ENCODE results near the gene BTBD19.

Gene BTBD19

DNA sequence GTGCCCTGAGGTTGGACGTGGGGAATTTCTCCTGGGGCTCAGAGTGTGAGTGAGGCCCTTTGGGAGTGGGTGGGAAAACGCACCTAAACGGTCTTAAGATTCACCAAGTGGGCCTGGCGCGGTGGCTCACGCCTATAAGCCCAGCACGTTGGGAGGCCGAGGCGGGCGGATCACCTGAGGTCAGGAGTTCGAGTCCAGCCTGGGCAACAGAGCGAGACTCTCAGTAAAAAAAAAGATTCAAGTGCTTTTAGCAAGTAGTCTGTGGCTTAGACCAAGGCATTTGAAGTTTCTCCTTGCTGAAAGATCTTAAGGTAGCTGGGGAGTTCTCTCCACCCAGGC, 31.6 kb upstream of the BTBD19 start:
- in situ Hi-C loops (cut with MboI; ENCODE audit: low sequenced_read_pairs, unreplicated experiment), result no loop called here
- DNase-seq (ENCODE audit: low spot score), result no peak
- TF ChIP-seq, protein P1, sequence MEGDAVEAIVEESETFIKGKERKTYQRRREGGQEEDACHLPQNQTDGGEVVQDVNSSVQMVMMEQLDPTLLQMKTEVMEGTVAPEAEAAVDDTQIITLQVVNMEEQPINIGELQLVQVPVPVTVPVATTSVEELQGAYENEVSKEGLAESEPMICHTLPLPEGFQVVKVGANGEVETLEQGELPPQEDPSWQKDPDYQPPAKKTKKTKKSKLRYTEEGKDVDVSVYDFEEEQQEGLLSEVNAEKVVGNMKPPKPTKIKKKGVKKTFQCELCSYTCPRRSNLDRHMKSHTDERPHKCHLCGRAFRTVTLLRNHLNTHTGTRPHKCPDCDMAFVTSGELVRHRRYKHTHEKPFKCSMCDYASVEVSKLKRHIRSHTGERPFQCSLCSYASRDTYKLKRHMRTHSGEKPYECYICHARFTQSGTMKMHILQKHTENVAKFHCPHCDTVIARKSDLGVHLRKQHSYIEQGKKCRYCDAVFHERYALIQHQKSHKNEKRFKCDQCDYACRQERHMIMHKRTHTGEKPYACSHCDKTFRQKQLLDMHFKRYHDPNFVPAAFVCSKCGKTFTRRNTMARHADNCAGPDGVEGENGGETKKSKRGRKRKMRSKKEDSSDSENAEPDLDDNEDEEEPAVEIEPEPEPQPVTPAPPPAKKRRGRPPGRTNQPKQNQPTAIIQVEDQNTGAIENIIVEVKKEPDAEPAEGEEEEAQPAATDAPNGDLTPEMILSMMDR (IDR thresholded peaks at IDR 0.05; ENCODE audit: borderline replicate concordance, control extremely low read depth, extremely low read depth, insufficient read depth, missing control alignments), result no peak

DNA sequence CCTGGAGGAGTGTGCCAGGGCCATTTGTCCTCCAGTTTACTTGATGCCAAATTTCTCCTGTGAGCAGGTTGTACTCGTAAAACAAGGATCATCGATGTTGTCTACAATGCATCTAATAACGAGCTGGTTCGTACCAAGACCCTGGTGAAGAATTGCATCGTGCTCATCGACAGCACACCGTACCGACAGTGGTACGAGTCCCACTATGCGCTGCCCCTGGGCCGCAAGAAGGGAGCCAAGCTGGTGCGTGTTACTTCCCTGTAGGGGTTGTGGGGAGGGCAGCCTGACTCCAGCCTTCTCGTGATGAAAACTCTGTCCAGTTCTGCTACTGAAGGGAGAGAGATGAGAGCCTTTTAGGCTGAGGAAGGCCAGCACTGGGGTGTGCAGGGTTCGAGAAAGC, 30.8 kb upstream of the BTBD19 start:
- TF ChIP-seq, protein P1 (IDR thresholded peaks at IDR 0.05; ENCODE audit: borderline replicate concordance, control extremely low read depth, extremely low read depth, insufficient read depth, missing control alignments), result no peak
- DNase-seq (ENCODE audit: low spot score), result no peak
- in situ Hi-C loops (cut with MboI; ENCODE audit: low sequenced_read_pairs, unreplicated experiment), result no loop called here

DNA sequence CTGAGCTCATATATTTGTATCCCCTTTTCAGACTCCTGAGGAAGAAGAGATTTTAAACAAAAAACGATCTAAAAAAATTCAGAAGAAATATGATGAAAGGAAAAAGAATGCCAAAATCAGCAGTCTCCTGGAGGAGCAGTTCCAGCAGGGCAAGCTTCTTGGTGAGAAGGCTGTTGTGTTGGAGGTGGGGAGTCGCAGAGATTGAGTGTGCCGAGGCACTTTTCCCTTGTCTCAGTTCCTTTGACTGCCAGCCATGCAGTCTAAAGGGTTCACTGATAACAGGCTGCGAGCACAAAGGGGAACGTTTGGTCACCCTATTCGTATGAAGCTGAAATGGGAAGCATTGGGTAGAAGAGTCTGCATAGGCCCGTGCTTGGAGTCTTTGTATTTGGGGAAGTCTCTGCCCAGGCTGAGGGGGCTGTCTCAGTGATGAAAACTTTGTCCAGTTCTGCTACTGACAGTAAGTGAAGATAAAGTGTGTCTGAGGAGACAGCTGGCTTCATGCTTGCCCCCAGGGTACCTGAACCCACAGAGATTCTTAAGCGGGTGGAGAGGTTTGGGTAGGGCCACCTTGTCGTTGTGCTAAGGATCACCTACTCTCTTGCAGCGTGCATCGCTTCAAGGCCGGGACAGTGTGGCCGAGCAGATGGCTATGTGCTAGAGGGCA, 30.2 kb upstream of the BTBD19 start:
- TF ChIP-seq, protein P1 (IDR thresholded peaks at IDR 0.05; ENCODE audit: borderline replicate concordance, control extremely low read depth, extremely low read depth, insufficient read depth, missing control alignments), result no peak
- no peak for DNase-seq (ENCODE audit: low spot score)
- in situ Hi-C loops (cut with MboI; ENCODE audit: low sequenced_read_pairs, unreplicated experiment), result no loop called here

DNA sequence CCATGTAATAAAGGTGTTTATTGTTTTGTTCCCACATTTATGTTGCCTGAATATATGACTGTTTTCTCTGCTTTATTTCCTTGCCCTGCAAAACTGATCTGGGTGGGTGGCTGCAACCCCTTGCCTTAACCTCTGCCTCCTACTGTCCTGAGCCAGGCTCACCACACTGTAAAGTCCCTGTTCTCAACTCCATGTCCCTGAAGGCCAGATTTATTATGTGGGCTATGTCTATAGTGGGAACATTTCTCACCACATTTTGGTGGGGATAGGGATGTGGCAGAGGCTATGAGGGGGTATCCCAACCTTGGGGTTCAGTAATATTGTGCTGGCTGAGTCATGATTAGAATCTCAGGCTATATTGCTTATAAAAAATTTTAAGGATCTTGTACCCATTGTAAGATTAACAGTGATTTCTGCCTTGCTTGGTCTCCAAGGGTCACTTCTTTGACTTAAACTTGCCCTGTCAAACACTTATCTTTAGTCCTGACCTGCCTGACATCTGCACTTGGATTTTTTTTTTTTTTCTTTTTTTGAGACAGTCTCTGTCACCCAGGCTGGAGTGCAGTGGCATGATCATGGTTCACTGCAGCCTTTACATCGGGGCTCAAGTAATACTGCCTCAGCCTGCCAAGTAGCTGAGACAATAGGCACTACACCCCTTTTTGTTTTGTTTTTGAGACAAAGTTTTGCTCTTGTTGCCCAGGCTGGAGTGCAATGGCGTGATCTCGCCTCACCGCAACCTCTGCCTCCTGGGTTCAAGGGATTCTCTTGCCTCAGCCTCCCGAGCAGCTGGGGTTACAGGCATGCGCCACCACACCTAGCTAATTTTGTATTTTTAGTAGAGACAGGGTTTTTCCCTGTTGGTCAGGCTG, 29.4 kb upstream of the BTBD19 start:
- in situ Hi-C loops (cut with MboI; ENCODE audit: low sequenced_read_pairs, unreplicated experiment), result no loop called here
- no peak for DNase-seq (ENCODE audit: low spot score)
- TF ChIP-seq, protein P1 (IDR thresholded peaks at IDR 0.05; ENCODE audit: borderline replicate concordance, control extremely low read depth, extremely low read depth, insufficient read depth, missing control alignments), result no peak

DNA sequence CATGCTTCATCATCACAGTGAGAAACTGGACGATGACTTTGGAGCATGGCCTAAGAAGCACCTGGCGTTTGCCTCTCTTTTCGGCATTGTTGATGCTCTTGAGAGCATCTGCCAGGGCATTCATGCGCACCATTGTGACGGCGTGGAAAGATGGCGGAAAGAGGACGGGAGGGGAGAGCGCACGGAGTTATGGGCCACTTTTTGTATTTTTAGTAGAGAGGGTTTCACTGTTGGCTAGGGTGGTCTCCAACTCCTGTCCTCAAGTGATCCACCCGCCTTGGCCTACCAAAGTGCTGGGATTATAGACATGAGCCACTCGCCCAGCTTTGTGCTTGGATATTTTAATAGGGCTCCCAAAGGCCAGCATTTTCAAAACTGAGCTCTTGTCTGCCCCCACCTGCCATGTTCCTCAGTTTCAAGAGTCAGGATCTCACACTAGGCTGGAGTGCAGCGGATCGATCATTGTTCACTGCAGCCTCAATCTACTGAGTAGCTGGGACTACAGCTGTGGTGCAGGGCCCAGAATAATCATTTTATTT, 27.7 kb upstream of the BTBD19 start:
- in situ Hi-C loops (cut with MboI; ENCODE audit: low sequenced_read_pairs, unreplicated experiment), result no loop called here
- TF ChIP-seq, protein P1 (IDR thresholded peaks at IDR 0.05; ENCODE audit: borderline replicate concordance, control extremely low read depth, extremely low read depth, insufficient read depth, missing control alignments), result no peak

DNA sequence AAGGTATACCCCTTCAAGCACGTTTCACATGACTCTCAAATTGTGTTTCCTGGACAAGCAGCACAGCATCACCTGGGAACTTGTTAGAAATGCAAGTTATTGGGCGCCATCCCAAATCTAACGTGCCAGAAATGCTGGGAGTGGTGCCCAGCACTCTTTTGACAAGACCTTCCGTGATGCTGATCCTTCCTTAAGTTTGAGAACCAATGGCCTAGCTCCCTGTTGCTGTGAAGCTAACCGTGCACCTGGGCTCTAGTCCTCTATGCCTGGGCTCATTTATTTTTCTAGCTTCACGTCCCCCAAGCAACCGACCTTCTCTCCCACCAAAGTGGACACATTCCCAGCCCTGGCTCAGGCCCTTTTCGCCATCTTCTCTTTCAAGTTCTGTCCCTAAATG, 24.6 kb upstream of the BTBD19 start:
- DNase-seq (ENCODE audit: low spot score), result no peak
- in situ Hi-C loops (cut with MboI; ENCODE audit: low sequenced_read_pairs, unreplicated experiment), result no loop called here
- TF ChIP-seq, protein P1 (IDR thresholded peaks at IDR 0.05; ENCODE audit: borderline replicate concordance, control extremely low read depth, extremely low read depth, insufficient read depth, missing control alignments), result no peak

More for the DNA sequence above, 27.7 kb upstream of the BTBD19 start:
- DNase-seq (ENCODE audit: low spot score), result no peak
